ENCODE data around the gene MYEOV. TPM values are rescaled to one million over a fixed set of nuclear protein-coding genes. Genes with fewer than 3 reads are reported as not detected.

MYEOV gene
- total and polyA plus RNA-seq, 2 experiments from 2014 or later, result 0.14 TPM; not detected in 1

DNA sequence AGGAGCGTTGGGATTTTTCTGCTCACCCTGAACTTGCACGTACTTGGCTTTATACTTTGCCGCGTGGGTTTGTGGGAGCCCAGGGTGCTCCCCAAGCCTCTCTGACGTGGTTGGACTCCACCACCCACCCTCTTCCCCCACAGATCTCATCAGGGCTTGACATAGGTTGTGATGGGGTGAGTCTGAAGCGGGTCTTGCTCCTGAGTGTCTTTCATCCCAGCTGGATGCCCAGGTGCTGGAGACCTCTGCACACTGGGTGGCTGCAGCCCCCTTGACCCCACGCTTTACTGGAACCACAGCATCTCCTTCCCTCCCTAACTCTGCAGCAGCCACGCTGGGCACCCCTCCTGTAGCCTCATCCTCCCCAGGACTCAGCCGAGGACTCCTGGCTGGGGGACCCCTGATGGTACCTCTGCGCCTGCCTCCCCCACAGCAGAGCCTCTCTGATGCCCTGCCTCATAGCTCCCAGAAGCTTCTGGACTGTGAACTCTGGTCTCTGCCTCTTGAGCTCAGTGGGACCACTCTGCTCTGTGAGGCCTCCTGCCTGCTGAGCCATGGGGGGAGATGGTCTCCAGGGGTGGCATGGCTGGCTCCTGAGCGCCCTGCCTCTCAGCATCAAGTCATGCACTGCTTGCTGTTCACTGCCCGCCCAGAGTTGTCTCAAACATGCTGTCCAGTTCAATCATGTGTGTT is 45.2 kb downstream of the MYEOV start:
- Histone ChIP-seq H3K79me2 (replicated peaks; ENCODE audit: insufficient read depth) (no peaks in the 10 kb centered on the region), H3F3A (replicated peaks; ENCODE audit: low read depth) (no peaks in the 10 kb centered on the region), H3K27me3 (ENCODE audit: insufficient read depth) (no peaks in the 10 kb centered on the region), H4K20me1 (replicated peaks; ENCODE audit: insufficient read depth) (no peaks in the 10 kb centered on the region), H2AFZ (no peak overlapping the region), H3K4me1 (ENCODE audit: insufficient read depth) (no peaks in the 10 kb centered on the region), H3K4me2 (no peak overlapping the region), H3K36me3 (ENCODE audit: insufficient read depth) (no peaks in the 10 kb centered on the region), H3K4me3 (no peak overlapping the region), H3K27ac (ENCODE audit: low read depth) (no peak overlapping the region), H3K9me2 (ENCODE audit: insufficient read depth) (no peaks in the 10 kb centered on the region)
- Mint-ChIP-seq H3K27me3 (ENCODE audit: insufficient read depth, low read depth, poor library complexity) (peaks cover 9% of the 10 kb centered on the region), H3K9me3 (peaks cover 18% of the 10 kb centered on the region), H3K4me3 (no peak overlapping the region), H3K4me1 (peaks cover 3% of the 10 kb centered on the region; the same call in 1 of the 3 replicates), H3K27ac (no peak overlapping the region), H3K36me3 (ENCODE audit: low read depth) (no peaks in the 10 kb centered on the region)
- DNase-seq (ENCODE audit: low spot score) (no peak), ATAC-seq (no peak)
- no peak for TF ChIP-seq STAT1 (IDR thresholded peaks at IDR 0.05; ENCODE audit: unreplicated experiment)
- TF ChIP-seq EZH2phosphoT487 (IDR thresholded peaks at IDR 0.05; ENCODE audit: unreplicated experiment), result no peak
- no peak for TF ChIP-seq ZNF462 (CRISPR knock-in tag; IDR thresholded peaks at IDR 0.05)
- TF ChIP-seq, protein P1, sequence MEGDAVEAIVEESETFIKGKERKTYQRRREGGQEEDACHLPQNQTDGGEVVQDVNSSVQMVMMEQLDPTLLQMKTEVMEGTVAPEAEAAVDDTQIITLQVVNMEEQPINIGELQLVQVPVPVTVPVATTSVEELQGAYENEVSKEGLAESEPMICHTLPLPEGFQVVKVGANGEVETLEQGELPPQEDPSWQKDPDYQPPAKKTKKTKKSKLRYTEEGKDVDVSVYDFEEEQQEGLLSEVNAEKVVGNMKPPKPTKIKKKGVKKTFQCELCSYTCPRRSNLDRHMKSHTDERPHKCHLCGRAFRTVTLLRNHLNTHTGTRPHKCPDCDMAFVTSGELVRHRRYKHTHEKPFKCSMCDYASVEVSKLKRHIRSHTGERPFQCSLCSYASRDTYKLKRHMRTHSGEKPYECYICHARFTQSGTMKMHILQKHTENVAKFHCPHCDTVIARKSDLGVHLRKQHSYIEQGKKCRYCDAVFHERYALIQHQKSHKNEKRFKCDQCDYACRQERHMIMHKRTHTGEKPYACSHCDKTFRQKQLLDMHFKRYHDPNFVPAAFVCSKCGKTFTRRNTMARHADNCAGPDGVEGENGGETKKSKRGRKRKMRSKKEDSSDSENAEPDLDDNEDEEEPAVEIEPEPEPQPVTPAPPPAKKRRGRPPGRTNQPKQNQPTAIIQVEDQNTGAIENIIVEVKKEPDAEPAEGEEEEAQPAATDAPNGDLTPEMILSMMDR (conservative IDR thresholded peaks at IDR 0.05; ENCODE audit: low read depth in 2 of 2), result no peak
- no peak for TF ChIP-seq ZNF331 (CRISPR knock-in tag; IDR thresholded peaks at IDR 0.05; ENCODE audit: low read depth)
- no peak for TF ChIP-seq ZNF114 (CRISPR knock-in tag; IDR thresholded peaks at IDR 0.05)
- TF ChIP-seq NANOG (IDR thresholded peaks at IDR 0.05; ENCODE audit: borderline replicate concordance), result no peak
- no peak for TF ChIP-seq EZH2 (IDR thresholded peaks at IDR 0.05; ENCODE audit: low read depth, unreplicated experiment)
- TF ChIP-seq CREB1 (CRISPR knock-in tag; IDR thresholded peaks at IDR 0.05; ENCODE audit: low read depth), result no peak
